CMK (cell line): ENCODE results near the gene ABCB9.
"Not testable (repeated sequence)": the region's sequence is repeated elsewhere in the genome, so short reads cannot be mapped to it uniquely, and the experiment has no call there.

Source experiments
- DNase-seq: peaks from one replicate; pipeline ENCODE4 v3.0.0-alpha.2; 2010; ENCODE audit warnings: low read depth

The ABCB9 gene

GRCh38 chr12:122963941-122964265 is 2.4 kb downstream of the ABCB9 start:
- no peak for DNase-seq

GRCh38 chr12:122961531-122962329 is 4.5 kb downstream of the ABCB9 start:
- DNase-seq: no peak

- no peak for DNase-seq
Observed at GRCh38 chr12:122960193-122960569, 6.1 kb downstream of the ABCB9 start.

GRCh38 chr12:122959566-122960192 is 6.6 kb downstream of the ABCB9 start:
- no peak for DNase-seq

- no peak for DNase-seq
Observed at GRCh38 chr12:122958198-122958888, 7.9 kb downstream of the ABCB9 start.

GRCh38 chr12:122956035-122956434 is 10.2 kb downstream of the ABCB9 start:
- DNase-seq: no peak

- DNase-seq: no peak
Observed at GRCh38 chr12:122955156-122955555, 11.1 kb downstream of the ABCB9 start.

- DNase-seq: no peak
Observed at GRCh38 chr12:122951979-122952892, 14.0 kb downstream of the ABCB9 start.

GRCh38 chr12:122951406-122951805 is 14.9 kb downstream of the ABCB9 start:
- no peak for DNase-seq

GRCh38 chr12:122949816-122950675 is 16.2 kb downstream of the ABCB9 start:
- no peak for DNase-seq

- DNase-seq: no peak
Observed at GRCh38 chr12:122949405-122949804, 16.9 kb downstream of the ABCB9 start.

- DNase-seq: no peak
Observed at GRCh38 chr12:122948605-122949004, 17.7 kb downstream of the ABCB9 start.

- no peak for DNase-seq
Observed at GRCh38 chr12:122947352-122947792, 18.9 kb downstream of the ABCB9 start.

- no peak for DNase-seq
Observed at GRCh38 chr12:122946690-122947341, 19.4 kb downstream of the ABCB9 start.

GRCh38 chr12:122944605-122945592 is 21.4 kb downstream of the ABCB9 start:
- no peak for DNase-seq

- no peak for DNase-seq
Observed at GRCh38 chr12:122943196-122943595, 23.1 kb downstream of the ABCB9 start.

GRCh38 chr12:122942637-122943036 is 23.6 kb downstream of the ABCB9 start:
- DNase-seq: no peak

GRCh38 chr12:122941351-122941750 is 24.9 kb downstream of the ABCB9 start:
- not testable (repeated sequence) for DNase-seq

- DNase-seq: no peak
Observed at GRCh38 chr12:122939125-122939524, 27.1 kb downstream of the ABCB9 start.
